GM21528 (cell line): ENCODE results near the gene APOO.
"Not testable (repeated sequence)": the region's sequence is repeated elsewhere in the genome, so short reads cannot be mapped to it uniquely, and the experiment has no call there.

Source experiments
- ATAC-seq: cut with Tn5 transposase; IDR thresholded peaks from one replicate; pipeline ENCODE4 v1.9.1; 2021; ENCODE audit warnings: mild to moderate bottlenecking, moderate library complexity; ENCODE audit not compliant: unreplicated experiment, low FRiP score

APOO gene

DNA sequence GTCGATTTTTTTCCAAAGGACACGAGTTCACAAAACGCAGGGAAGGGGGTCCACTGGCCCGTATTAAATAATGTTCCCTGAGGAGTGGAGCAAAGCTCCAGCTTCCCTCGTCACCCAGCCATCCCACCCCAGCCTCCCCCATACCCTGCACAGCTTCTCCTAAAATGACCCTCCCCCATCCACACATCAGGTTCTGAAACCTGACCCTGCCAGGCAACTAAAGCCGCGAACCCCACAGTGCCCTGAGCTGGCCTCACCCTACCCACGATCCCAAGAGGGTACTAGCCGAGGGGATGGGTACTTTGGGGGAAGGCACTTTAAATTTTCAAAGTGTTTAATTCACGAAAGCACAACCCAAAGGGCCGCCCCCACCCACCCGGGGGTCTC, 634 bp downstream of the APOO start:
- ATAC-seq: peak; percentile 9

GRCh38 chrX:23904096-23904495, 3.6 kb downstream of the APOO start:
- no peak for ATAC-seq

- ATAC-seq: no peak
Observed at GRCh38 chrX:23902419-23902818, 5.3 kb downstream of the APOO start.

DNA sequence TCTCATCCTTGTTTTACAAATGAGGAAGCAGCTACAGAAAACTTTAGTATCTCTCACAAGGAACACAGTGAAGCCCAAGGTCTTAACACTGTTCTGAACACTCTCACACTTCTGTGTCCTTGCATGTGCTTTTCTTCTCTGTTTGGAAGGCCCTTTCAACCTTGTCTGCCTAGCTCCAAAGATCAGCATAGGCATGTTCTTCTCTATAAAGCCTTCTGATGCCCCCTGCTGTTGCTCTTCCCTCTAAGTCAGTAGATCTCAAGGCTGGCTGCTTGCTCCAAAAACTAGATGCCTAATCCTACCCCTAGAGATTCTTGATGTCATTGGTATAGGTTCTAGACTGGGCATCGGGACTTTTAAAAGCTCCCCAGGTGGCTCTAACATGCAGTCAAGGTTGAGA, 5.9 kb downstream of the APOO start:
- peak; percentile 72 for ATAC-seq

DNA sequence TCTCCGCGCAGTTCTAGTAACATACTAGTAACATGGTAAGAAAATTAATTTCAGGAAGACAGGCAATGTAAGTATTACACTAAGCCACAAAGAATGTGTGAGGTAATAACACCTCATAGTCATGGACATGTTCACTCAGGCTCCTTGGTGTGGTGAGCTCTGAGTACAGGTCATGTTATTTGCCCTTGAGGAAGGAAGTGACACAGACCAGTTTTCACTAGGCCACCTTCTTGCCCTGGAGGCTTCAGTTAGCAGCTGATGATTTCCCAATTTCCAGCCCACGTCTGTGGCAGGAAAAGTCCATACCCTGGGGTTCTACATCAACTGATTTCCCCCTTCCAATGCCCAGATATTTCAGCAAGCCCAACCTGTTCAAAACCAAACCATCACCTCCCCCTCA, 6.7 kb downstream of the APOO start:
- no peak for ATAC-seq

DNA sequence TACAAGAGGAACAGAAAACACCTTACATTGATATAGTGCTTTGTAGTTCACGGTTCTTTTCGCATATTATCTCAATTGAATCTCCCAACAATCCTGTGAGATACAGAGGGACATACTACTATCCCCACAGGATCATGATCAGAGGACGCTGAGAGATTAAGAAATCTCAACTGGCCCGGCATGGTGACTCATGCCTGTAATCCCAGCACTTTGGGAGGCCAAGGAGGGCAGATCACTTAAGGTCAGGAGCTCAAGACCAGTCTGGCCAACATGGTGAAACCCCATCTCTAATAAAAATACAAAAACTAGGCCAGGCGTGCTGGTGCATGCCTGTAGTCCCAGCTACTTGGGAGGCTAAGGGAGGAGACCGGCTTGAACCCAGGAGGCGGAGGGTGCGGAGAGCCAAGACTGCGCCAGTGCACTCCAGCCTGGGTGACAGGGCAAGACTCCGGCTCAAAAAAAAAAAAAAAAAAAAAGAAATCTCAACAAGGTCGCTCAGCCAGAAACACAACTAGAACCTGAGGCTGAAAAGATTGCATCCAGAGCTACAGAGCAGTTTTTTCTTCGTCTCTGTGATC, 7.4 kb downstream of the APOO start:
- ATAC-seq: no peak

GRCh38 chrX:23898412-23898959, 9.3 kb downstream of the APOO start:
- ATAC-seq: no peak

- ATAC-seq: no peak
Observed at GRCh38 chrX:23896981-23897380, 10.8 kb downstream of the APOO start.

- not testable (repeated sequence) for ATAC-seq
Observed at GRCh38 chrX:23896539-23896938, 11.2 kb downstream of the APOO start.

DNA sequence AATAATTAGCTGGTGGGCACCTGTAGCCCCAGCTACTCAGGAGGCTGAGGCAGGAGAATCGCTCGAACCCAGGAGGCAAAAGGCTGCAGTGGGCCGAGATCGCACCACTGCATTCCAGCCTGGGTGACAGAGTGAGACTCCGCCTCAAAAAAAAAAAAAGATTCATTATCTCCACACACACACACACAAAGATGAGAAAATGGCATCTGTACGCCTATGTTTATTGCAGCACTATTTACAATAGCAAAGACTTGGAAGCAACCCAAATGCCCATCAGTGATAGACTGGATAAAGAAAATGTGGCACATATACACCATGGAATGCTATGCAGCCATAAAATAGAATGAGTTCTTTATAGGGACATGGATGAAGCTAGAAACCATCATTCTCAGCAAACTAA, 12.7 kb downstream of the APOO start:
- ATAC-seq: not testable (repeated sequence)

DNA sequence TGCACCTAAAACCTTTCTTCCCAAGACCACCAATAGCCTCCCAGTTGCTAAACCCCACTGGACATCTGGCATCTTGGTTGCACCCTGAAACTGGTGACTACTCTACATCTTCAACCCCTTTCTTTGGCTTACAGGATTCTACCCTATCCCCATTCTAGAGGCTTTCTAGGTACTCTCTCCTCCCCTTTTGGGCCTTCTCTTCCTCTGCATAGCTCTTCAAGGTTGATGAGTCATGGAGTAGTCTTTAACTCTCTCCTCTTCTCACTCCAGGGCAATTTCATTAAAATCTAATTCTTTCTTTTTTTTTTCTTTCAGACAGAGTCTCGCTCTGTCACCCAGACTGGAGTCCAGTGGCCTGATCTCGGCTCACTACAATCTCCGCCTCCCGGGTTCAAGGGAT, 16.8 kb downstream of the APOO start:
- no peak for ATAC-seq

- no peak for ATAC-seq
Observed at GRCh38 chrX:23888887-23889501, 18.7 kb downstream of the APOO start.

DNA sequence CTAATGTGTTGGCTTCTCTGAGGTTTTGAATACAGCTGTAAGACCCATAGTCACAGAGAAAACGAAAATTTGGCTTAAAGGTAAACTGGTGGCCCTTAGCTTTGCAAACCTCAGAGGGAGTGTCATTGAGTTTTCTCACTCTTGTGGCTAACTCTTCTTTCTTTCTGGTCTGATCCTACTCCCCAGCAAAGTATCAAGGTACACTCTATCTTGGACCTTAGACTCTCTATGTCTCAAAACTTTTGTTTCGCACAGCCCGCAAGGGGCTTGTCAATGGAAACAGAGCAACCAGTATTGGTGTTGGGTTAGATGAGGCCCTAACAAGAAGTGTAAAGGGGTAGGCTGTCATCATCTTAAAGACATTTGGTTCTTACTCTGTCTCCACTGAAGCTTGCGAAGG, 19.8 kb downstream of the APOO start:
- no peak for ATAC-seq

- no peak for ATAC-seq
Observed at GRCh38 chrX:23887451-23887850, 20.3 kb downstream of the APOO start.

GRCh38 chrX:23885803-23886202, 21.9 kb downstream of the APOO start:
- no peak for ATAC-seq

- ATAC-seq: no peak
Observed at GRCh38 chrX:23884427-23885024, 23.2 kb downstream of the APOO start.

- ATAC-seq: no peak
Observed at GRCh38 chrX:23883737-23884354, 23.9 kb downstream of the APOO start.

DNA sequence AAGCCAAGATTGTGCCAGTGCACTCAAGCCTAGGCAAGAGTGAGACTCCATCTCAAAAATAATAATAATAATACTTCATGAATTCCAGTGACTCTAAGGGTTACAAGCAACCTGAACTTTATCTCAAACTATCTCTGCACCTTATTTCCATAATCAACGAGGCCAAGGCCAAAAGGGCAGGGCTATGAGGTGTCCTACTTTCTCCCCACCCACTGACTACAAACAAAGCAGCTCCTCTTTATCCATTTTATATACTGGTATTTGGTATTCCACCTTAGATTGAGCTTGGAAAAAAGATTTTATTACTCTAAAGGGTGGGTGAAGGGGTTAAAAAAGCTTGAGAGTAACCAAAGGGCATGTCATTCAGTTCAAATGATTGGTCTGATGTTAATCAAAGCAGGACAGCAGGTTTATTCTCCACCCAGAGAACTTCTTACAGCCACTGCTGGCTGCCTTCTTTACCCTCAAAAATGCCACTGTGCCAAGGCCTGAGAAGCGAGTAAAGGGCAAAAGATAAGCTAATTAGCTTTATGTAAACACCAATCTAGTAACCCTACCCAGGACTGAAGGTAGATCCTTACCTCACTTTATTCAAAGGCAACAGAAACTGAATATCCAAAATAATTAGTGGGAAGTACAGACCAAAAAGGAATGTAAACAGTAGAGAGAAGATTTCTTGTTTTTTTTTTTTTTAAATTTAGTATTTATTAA, 28.2 kb downstream of the APOO start:
- no peak for ATAC-seq

DNA sequence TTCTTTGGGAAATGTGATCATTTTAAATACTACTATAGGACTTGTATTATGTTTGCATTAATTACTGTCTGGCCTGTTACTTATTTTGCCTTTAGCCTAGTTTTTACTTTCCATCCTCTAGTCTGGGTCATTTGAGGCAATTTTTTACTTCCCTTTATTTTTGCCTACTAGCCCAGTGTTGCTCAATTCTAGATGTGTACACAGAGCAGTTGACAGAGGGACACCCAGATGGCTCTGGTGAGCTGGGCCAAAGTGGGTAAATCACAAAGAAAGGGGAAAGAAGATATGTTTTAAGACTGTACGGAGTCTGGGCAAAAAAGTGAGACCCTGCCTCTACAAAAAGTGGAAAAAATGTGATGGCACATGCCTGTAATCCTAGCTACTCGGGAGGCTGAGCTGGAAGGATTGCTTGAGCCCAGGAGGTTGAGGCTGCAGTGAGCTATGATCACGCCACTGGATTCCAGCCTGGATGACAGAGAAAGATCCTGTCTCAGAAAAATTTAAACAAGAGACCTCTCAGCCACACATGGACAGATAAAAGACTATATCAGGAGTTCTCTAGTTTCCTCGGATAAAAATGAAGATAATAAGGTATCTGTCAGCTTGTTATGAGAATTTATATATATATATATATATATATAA, 35.7 kb downstream of the APOO start:
- ATAC-seq: no peak

- ATAC-seq: no peak
Observed at GRCh38 chrX:23870041-23870440, 37.7 kb downstream of the APOO start.
